Muscle layer of colon (tissue), 2 donors: ENCODE results near the gene SPPL2B.

ENCODE experiments used
- H3K27ac ChIP-seq: one replicate; pipeline ENCODE4 v1.7.0; 2013; ENCODE audit warnings: low read depth, mild to moderate bottlenecking, low read length, moderate library complexity
- H3K27me3 ChIP-seq, 2 donors: one replicate each; pipeline ENCODE4 v1.7.0; 2013; ENCODE audit warnings: low read length in 2 of 2, mild to moderate bottlenecking in 2 of 2; ENCODE audit not compliant: insufficient read depth in 2 of 2, control insufficient read depth in 1 of 2
- H3K36me3 ChIP-seq: one replicate; pipeline ENCODE4 v1.7.0; 2013; ENCODE audit warnings: mild to moderate bottlenecking, low read length; ENCODE audit not compliant: insufficient read depth
- H3K4me1 ChIP-seq: one replicate; pipeline ENCODE4 v1.7.0; 2013; ENCODE audit warnings: mild to moderate bottlenecking, low read length; ENCODE audit not compliant: insufficient read depth
- H3K4me3 ChIP-seq, 2 donors: one replicate each; pipeline ENCODE4 v1.7.0; 2013; ENCODE audit warnings: low read length in 2 of 2, low read depth in 1 of 2, mild to moderate bottlenecking in 1 of 2, moderate library complexity in 1 of 2
- H3K9ac ChIP-seq: one replicate; pipeline ENCODE4 v1.7.0; 2013; ENCODE audit warnings: low read length
- H3K9me3 ChIP-seq: one replicate; pipeline ENCODE4 v1.7.0; 2013; ENCODE audit warnings: mild to moderate bottlenecking, low read length
- donor health status: abdominal sarcoma.
- donor health status: Adenocarcinoma of cecum.

The SPPL2B gene

GRCh38 chr19:2334986-2335846, 6.7 kb downstream of the SPPL2B start:
- Histone ChIP-seq H3K4me1 (peaks cover 21% of the 10 kb centered on the region), H3K9ac (no peak overlapping the region), H3K9me3 (no peaks in the 10 kb centered on the region), H3K27ac (no peak overlapping the region), H3K36me3 (no peaks in the 10 kb centered on the region), H3K27me3 (no peaks in the 10 kb centered on the region), H3K4me3 (no peak overlapping the region)

GRCh38 chr19:2335848-2336247, 7.4 kb downstream of the SPPL2B start:
- Histone ChIP-seq H3K27ac (no peak overlapping the region), H3K9ac (no peak overlapping the region), H3K27me3 (no peaks in the 10 kb centered on the region), H3K36me3 (no peaks in the 10 kb centered on the region), H3K9me3 (no peaks in the 10 kb centered on the region), H3K4me1 (peaks cover 16% of the 10 kb centered on the region), H3K4me3 (no peak overlapping the region)

GRCh38 chr19:2336528-2337328, 8.2 kb downstream of the SPPL2B start:
- Histone ChIP-seq H3K9ac (no peak overlapping the region), H3K27ac (no peak overlapping the region)

GRCh38 chr19:2337329-2337707, 8.8 kb downstream of the SPPL2B start:
- Histone ChIP-seq H3K36me3 (peaks cover 6% of the 10 kb centered on the region), H3K4me1 (peaks cover 2% of the 10 kb centered on the region), H3K4me3 (no peak overlapping the region), H3K9ac (no peak overlapping the region), H3K9me3 (no peaks in the 10 kb centered on the region), H3K27ac (no peak overlapping the region), H3K27me3 (no peaks in the 10 kb centered on the region)

More at GRCh38 chr19:2336528-2337328, 8.2 kb downstream of the SPPL2B start:
- Histone ChIP-seq H3K36me3 (peaks cover 3% of the 10 kb centered on the region), H3K4me1 (peaks cover 8% of the 10 kb centered on the region), H3K9me3 (no peaks in the 10 kb centered on the region), H3K27me3 (no peaks in the 10 kb centered on the region), H3K4me3 (no peak overlapping the region)

- no peaks in the 10 kb centered on the region for H3K27me3 ChIP-seq
- no peaks in the 10 kb centered on the region for H3K9me3 ChIP-seq
- H3K9ac ChIP-seq: no peak overlapping the region
- peaks cover 6% of the 10 kb centered on the region for H3K36me3 ChIP-seq
- no peaks in the 10 kb centered on the region for H3K4me1 ChIP-seq
- H3K4me3 ChIP-seq: no peak overlapping the region
- no peak overlapping the region for H3K27ac ChIP-seq
Measured at GRCh38 chr19:2338055-2338615, 9.7 kb downstream of the SPPL2B start.

GRCh38 chr19:2338751-2339643, 10.5 kb downstream of the SPPL2B start:
- H3K9ac ChIP-seq: no peak overlapping the region
- H3K9me3 ChIP-seq: no peaks in the 10 kb centered on the region
- H3K4me1 ChIP-seq: no peaks in the 10 kb centered on the region
- H3K27me3 ChIP-seq: no peaks in the 10 kb centered on the region
- no peak overlapping the region for H3K4me3 ChIP-seq
- H3K27ac ChIP-seq: no peak overlapping the region
- peaks cover 6% of the 10 kb centered on the region for H3K36me3 ChIP-seq

- Histone ChIP-seq H3K27ac (no peak overlapping the region), H3K4me3 (no peak overlapping the region), H3K36me3 (peaks cover 6% of the 10 kb centered on the region)
Measured at GRCh38 chr19:2339644-2340310, 11.3 kb downstream of the SPPL2B start.

GRCh38 chr19:2340496-2341243, 12.2 kb downstream of the SPPL2B start:
- no peak overlapping the region for H3K27ac ChIP-seq
- H3K9ac ChIP-seq: no peak overlapping the region
- H3K27me3 ChIP-seq: no peaks in the 10 kb centered on the region
- no peaks in the 10 kb centered on the region for H3K4me1 ChIP-seq
- H3K4me3 ChIP-seq: no peak overlapping the region
- H3K36me3 ChIP-seq: peaks cover 6% of the 10 kb centered on the region
- no peaks in the 10 kb centered on the region for H3K9me3 ChIP-seq

More at GRCh38 chr19:2339644-2340310, 11.3 kb downstream of the SPPL2B start:
- H3K27me3 ChIP-seq: no peaks in the 10 kb centered on the region
- H3K4me1 ChIP-seq: no peaks in the 10 kb centered on the region
- no peaks in the 10 kb centered on the region for H3K9me3 ChIP-seq
- H3K9ac ChIP-seq: no peak overlapping the region

- Histone ChIP-seq H3K27me3 (no peaks in the 10 kb centered on the region), H3K36me3 (peaks cover 6% of the 10 kb centered on the region), H3K27ac (no peak overlapping the region), H3K9ac (no peak overlapping the region), H3K4me3 (no peak overlapping the region), H3K9me3 (no peaks in the 10 kb centered on the region), H3K4me1 (no peaks in the 10 kb centered on the region)
Measured at GRCh38 chr19:2341244-2341751, 12.8 kb downstream of the SPPL2B start.

- Histone ChIP-seq H3K27me3 (no peaks in the 10 kb centered on the region), H3K4me3 (no peak overlapping the region), H3K9ac (no peak overlapping the region), H3K36me3 (peaks cover 6% of the 10 kb centered on the region), H3K9me3 (no peaks in the 10 kb centered on the region), H3K27ac (no peak overlapping the region), H3K4me1 (no peaks in the 10 kb centered on the region)
Measured at GRCh38 chr19:2341982-2342381, 13.5 kb downstream of the SPPL2B start.
